Small intestine (tissue), 7 donors: ENCODE measurements around the gene HS3ST5. TPM values are rescaled to one million over a fixed set of nuclear protein-coding genes. Genes with fewer than 3 reads are reported as not detected.
A peak's percentile ranks its signal among the peaks of the same experiment; 100 is the strongest.

ENCODE experiments used
- DNase-seq, 2 donors: peaks; one replicate each; pipeline versions ENCODE4 v3.0.0 to v3.0.0-alpha.2; 2013
- FAIRE-seq: peaks from 2 replicates; lab custom pipeline; 2012; peaks lifted over from hg19 to GRCh38; lab: Jason Lieb, UNC
- H3K27ac ChIP-seq, 3 donors: one replicate each; pipeline ENCODE4 v1.5.1; 2013; ENCODE audit warnings: low read length in 2 of 3, mild to moderate bottlenecking in 2 of 3, control low read depth in 1 of 3, inconsistent platforms in 1 of 3, low read depth in 1 of 3, moderate library complexity in 1 of 3
- H3K27me3 ChIP-seq, 3 donors: one replicate each; pipeline ENCODE4 v1.6.1; 2013; ENCODE audit warnings: low read length in 3 of 3, inconsistent platforms in 1 of 3; ENCODE audit not compliant: control insufficient read depth in 3 of 3, insufficient read depth in 3 of 3
- H3K36me3 ChIP-seq, 3 donors: one replicate each; pipeline ENCODE4 v1.6.1; 2013; ENCODE audit warnings: low read length in 3 of 3, inconsistent platforms in 1 of 3, low read depth in 1 of 3, mild to moderate bottlenecking in 1 of 3, moderate library complexity in 1 of 3; ENCODE audit not compliant: control insufficient read depth in 3 of 3, insufficient read depth in 2 of 3
- H3K4me1 ChIP-seq, 3 donors: one replicate each; pipeline ENCODE4 v1.6.1; 2013; ENCODE audit warnings: low read length in 2 of 3, inconsistent platforms in 1 of 3, low read depth in 1 of 3, mild to moderate bottlenecking in 1 of 3, moderate library complexity in 1 of 3; ENCODE audit not compliant: control insufficient read depth in 3 of 3, insufficient read depth in 2 of 3
- H3K4me3 ChIP-seq, 3 donors: one replicate each; pipeline ENCODE4 v1.5.1; 2013; ENCODE audit warnings: low read length in 3 of 3, control low read depth in 1 of 3, inconsistent platforms in 1 of 3, low read depth in 1 of 3, mild to moderate bottlenecking in 1 of 3, moderate library complexity in 1 of 3
- H3K9me3 ChIP-seq, 2 donors: one replicate each; pipeline ENCODE4 v1.6.1; 2013; ENCODE audit warnings: low read depth in 1 of 2, low read length in 1 of 2; ENCODE audit not compliant: control insufficient read depth in 2 of 2, insufficient read depth in 1 of 2
- WGBS, 3 donors: extraction: QIAGEN DNeasy Blood & Tissue Kit; methylation state at CpG; one replicate each; pipeline ENCODE4 v1.1.7; 2013; 5-methylcytosine and 5-hydroxymethylcytosine counted together
- polyA plus RNA-seq, 4 donors: library from polyadenylated mRNA; stranded (reverse) in 3 of 4; unstranded in 1 of 4; fragments of 200-250 nt in 3 of 4; fragments of 120-200 nt in 1 of 4; gene quantifications; one replicate each; pipeline versions ENCODE4 v1.2.1 to v1.2.3, GENCODE V29; 2013
- donor health status: healthy with polysubstance abuse.
- donor health status: control.
- donor health status: control.
- donor health status: Bipolar disorder and iron deficiency.
- donor health status: healthy.

Gene HS3ST5
- polyA plus RNA-seq, 4 donors = 0.46 to 0.92 TPM; not detected in 2

DNA sequence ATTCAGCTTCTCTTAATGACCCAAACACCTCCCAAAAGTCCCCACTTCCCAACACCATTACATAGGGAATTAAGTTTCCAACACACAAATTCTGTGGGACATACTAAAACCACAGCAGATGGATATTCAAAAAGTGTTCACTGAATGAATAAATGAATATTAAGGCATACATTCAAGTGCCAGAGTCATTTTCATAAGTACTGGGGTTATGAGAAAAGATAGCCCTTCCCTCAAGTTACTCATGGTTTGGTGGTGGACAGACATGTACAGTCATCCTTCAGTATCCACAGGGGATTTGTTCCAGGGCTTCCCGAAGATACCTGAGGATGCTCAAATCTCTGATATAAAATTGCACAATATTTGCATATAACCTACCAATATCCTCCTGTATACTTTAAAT is 50.4 kb downstream of the HS3ST5 start:
- WGBS, 3 donors = 81 to 90% (median 82%) methylated on average over 1 of the region's 1 CpG
- H3K36me3 ChIP-seq = no peaks in the 10 kb centered on the region
- FAIRE-seq (no peak), DNase-seq (no peak)
- H3K27me3 ChIP-seq = no peaks in the 10 kb centered on the region
- peaks cover 0 to 10% (median 0%) of the 10 kb centered on the region in 3 donors for H3K4me1 ChIP-seq
- no peaks in the 10 kb centered on the region for H3K9me3 ChIP-seq
- H3K4me3 ChIP-seq = no peak overlapping the region
- H3K27ac ChIP-seq = no peak overlapping the region

- no peaks in the 10 kb centered on the region for H3K9me3 ChIP-seq
- WGBS, 3 donors = 72 to 77% (median 75%) methylated on average over 2 of the region's 2 CpGs
- DNase-seq (no peak), FAIRE-seq (no peak)
- H3K27ac ChIP-seq = no peak overlapping the region
- H3K4me1 ChIP-seq = peaks cover 0 to 11% (median 0%) of the 10 kb centered on the region in 3 donors
- H3K36me3 ChIP-seq = no peaks in the 10 kb centered on the region
- H3K27me3 ChIP-seq = no peaks in the 10 kb centered on the region
- no peak overlapping the region for H3K4me3 ChIP-seq
These were observed 51.4 kb downstream of the HS3ST5 start for GRCh38 chr6:114291428-114291827.

- H3K9me3 ChIP-seq = no peaks in the 10 kb centered on the region
- no peaks in the 10 kb centered on the region for H3K36me3 ChIP-seq
- H3K4me1 ChIP-seq = peaks cover 0 to 11% (median 0%) of the 10 kb centered on the region in 3 donors
- no peak for FAIRE-seq
- 87 to 93% (median 90%) methylated on average over 3 of the region's 3 CpGs for WGBS, 3 donors
- H3K27ac ChIP-seq = no peak overlapping the region
- no peak for DNase-seq
- no peak overlapping the region for H3K4me3 ChIP-seq
- no peaks in the 10 kb centered on the region for H3K27me3 ChIP-seq
These were observed 52.0 kb downstream of the HS3ST5 start for GRCh38 chr6:114290864-114291263.

DNA sequence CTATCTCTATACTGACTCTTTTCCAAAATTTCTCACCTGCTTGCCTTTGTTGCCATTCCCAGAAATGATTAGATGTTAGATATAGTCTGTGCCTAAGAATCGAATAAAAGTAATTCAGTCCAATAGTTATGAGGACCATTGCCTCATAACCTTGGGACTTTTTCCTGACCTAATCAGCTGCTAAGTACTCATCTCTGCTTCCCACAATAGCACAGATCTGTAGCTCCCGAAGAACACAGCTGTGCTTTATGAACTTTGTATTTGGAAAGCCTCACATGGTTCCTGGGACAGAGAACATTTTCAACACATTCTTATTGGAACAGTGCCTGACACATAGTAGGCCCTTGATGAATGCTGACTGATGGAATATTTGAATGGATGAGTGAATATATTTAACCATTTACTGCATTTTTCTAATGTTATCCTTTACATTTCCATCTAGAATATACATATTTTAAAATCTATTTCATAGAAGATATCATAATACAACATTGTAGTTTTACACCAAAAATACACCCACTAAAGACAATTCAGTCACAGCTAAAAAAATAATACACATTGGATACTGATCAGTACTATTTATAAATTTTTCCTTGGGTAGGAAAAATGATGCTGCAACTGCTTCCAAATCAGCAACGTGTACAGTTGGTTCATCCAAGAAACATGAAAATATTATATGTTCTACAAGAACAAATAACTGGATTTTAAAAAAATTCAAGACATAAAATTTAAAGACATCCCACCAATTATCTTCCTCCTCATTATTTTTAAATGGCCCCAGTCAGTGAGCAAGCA is 53.9 kb downstream of the HS3ST5 start:
- Histone ChIP-seq H3K9me3 (no peaks in the 10 kb centered on the region), H3K27ac (peak overlapping the region in 1 of 3 donors; percentile 37), H3K4me3 (no peak overlapping the region), H3K36me3 (no peaks in the 10 kb centered on the region), H3K27me3 (no peaks in the 10 kb centered on the region), H3K4me1 (peaks cover 0 to 11% (median 0%) of the 10 kb centered on the region in 3 donors)
- WGBS, 3 donors = 49 to 68% (median 67%) methylated on average over 3 of the region's 3 CpGs
- FAIRE-seq (no peak), DNase-seq (peak in 1 of 2 donors; percentile 27)

DNA sequence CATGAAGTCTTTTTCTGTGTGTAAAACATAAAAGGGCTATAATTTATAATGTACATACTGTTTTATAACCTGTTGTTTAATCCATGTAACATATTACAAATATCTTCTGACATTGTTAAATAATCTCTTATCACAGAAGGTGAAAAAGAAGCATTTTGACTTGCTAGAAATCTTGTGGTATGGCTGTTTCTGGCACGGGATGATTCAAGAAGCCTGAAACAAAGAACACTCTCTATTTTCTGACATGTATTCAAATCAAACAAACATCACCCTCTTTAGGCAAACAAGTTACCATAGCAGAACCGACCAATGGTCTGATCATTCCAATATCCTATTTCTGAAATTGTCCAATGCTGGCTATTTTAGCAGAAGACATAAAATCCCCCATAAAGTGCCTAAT is 55.4 kb downstream of the HS3ST5 start:
- Histone ChIP-seq H3K4me1 (peaks cover 0 to 11% (median 0%) of the 10 kb centered on the region in 3 donors), H3K27ac (no peak overlapping the region), H3K4me3 (no peak overlapping the region), H3K9me3 (no peaks in the 10 kb centered on the region), H3K27me3 (no peaks in the 10 kb centered on the region), H3K36me3 (no peaks in the 10 kb centered on the region)
- WGBS, 3 donors = 62 to 74% (median 66%) methylated on average over 2 of the region's 2 CpGs
- FAIRE-seq (no peak), DNase-seq (no peak)

DNA sequence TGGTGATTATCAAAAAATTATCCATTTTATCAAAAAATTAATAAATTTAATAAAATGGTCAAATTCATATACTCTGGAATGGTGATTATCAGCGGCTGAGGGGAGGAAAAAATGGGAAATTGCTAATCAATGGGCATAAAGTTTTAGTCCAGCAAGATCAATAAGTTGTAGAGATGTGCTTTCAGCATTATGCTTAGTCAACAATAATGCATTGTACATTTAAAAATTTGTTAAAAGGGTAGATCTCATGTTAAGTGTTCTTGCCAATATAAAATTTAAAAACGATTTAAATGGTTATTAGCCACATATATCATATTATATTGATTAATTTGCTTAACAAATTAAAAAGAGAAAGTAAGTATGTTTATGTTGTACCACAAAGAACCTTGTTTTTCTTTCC is 56.6 kb downstream of the HS3ST5 start:
- FAIRE-seq (no peak), DNase-seq (no peak)
- Histone ChIP-seq H3K9me3 (no peaks in the 10 kb centered on the region), H3K4me1 (peaks cover 0 to 11% (median 0%) of the 10 kb centered on the region in 3 donors), H3K27ac (no peak overlapping the region), H3K36me3 (no peaks in the 10 kb centered on the region), H3K4me3 (no peak overlapping the region), H3K27me3 (no peaks in the 10 kb centered on the region)
- WGBS, 3 donors = 68 to 82% (median 79%) methylated on average over 2 of the region's 2 CpGs

DNA sequence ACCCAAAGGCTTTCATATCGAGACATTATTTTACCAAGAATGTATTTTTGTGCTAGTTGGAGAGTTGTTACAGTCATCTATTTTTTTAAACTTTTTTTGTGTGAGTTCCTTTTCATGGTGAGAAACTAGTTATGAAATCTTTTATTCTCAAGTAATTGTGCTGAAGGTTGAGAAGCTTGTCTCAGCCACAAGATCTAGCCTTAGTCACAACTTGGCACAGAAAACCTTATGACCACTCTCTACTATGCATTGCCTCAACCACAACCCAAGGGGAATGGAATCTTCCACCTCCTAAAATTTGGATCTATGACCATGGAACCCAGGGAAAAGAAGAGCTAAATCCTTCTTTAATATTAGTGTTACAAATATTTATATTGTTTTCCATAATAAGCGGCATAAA is 58.5 kb downstream of the HS3ST5 start:
- no peak for FAIRE-seq
- 86 to 94% (median 93%) methylated on average over 2 of the region's 2 CpGs for WGBS, 3 donors

GRCh38 chr6:114282292-114282691 is 60.5 kb downstream of the HS3ST5 start:
- no peaks in the 10 kb centered on the region for H3K9me3 ChIP-seq
- FAIRE-seq (no peak), DNase-seq (no peak)
- H3K4me3 ChIP-seq = no peak overlapping the region
- WGBS, 3 donors = 46 to 82% (median 70%) methylated on average over 6 of the region's 6 CpGs
- H3K27me3 ChIP-seq = no peaks in the 10 kb centered on the region
- H3K4me1 ChIP-seq = no peaks in the 10 kb centered on the region
- no peak overlapping the region for H3K27ac ChIP-seq
- no peaks in the 10 kb centered on the region for H3K36me3 ChIP-seq

More for the DNA sequence above, 58.5 kb downstream of the HS3ST5 start:
- H3K27ac ChIP-seq = no peak overlapping the region
- no peak overlapping the region for H3K4me3 ChIP-seq
- no peaks in the 10 kb centered on the region for H3K9me3 ChIP-seq
- DNase-seq = no peak
- no peaks in the 10 kb centered on the region for H3K36me3 ChIP-seq
- no peaks in the 10 kb centered on the region for H3K27me3 ChIP-seq
- H3K4me1 ChIP-seq = peaks cover 0 to 9% (median 0%) of the 10 kb centered on the region in 3 donors
